Measurements from ENCODE around the gene CDC40.

The CDC40 gene

DNA sequence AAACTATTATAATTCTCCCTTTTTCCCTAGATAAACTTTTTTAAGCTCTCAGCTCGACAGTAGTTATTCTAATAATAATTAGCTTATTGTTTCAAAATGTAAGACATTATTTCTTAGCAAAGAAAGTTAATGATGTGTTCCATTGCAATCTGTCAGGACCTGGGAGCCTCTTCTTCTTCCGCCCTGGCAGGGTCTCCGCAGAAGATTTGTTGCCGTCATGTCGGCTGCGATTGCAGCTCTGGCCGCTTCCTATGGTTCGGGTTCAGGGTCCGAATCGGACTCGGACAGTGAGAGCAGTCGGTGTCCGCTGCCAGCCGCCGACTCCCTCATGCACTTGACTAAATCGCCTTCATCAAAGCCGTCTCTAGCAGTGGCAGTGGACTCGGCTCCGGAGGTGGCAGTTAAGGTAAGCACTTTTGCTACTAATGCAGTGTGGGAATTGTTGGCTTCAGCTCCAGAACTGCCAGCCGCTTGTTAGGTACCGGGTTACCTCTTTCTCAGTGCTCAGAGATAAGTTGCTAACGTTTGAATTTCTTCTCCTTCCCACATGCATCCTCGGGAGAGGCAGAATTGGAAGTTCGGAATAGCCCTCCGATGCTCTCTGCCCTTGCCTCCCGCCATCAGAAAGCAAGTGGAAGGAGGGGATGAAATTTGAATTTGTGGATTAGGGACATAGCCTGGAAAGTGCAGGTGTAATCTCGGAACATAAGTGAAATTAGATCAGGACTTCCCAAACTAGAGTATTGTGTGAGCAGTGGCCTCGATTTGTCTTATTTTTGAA is at the start of gene CDC40:
Gene CDC40, plus strand, starts transcription at position 200 of the 781 bp plus-strand sequence. Its CDS starts 18 bp downstream, at position 218.
- Histone ChIP-seq H3K27me3 (replicated peaks; ENCODE audit: control insufficient read depth, insufficient read depth, low read length) (no peaks in the 10 kb centered on the region), H3K36me3 (ENCODE audit: control insufficient read depth, insufficient read depth, low read length) (no peaks in the 10 kb centered on the region), H3K4me3 (replicated peaks; ENCODE audit: low read depth, low read length) (peak within 1 kb of the TSS; percentile 84)
- DNase-seq (ENCODE audit: extremely low read depth, insufficient read length): no peak
- TF ChIP-seq, protein P1, sequence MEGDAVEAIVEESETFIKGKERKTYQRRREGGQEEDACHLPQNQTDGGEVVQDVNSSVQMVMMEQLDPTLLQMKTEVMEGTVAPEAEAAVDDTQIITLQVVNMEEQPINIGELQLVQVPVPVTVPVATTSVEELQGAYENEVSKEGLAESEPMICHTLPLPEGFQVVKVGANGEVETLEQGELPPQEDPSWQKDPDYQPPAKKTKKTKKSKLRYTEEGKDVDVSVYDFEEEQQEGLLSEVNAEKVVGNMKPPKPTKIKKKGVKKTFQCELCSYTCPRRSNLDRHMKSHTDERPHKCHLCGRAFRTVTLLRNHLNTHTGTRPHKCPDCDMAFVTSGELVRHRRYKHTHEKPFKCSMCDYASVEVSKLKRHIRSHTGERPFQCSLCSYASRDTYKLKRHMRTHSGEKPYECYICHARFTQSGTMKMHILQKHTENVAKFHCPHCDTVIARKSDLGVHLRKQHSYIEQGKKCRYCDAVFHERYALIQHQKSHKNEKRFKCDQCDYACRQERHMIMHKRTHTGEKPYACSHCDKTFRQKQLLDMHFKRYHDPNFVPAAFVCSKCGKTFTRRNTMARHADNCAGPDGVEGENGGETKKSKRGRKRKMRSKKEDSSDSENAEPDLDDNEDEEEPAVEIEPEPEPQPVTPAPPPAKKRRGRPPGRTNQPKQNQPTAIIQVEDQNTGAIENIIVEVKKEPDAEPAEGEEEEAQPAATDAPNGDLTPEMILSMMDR (IDR thresholded peaks at IDR 0.05; ENCODE audit: insufficient read depth, low read length, poor library complexity, severe bottlenecking): no peak

DNA sequence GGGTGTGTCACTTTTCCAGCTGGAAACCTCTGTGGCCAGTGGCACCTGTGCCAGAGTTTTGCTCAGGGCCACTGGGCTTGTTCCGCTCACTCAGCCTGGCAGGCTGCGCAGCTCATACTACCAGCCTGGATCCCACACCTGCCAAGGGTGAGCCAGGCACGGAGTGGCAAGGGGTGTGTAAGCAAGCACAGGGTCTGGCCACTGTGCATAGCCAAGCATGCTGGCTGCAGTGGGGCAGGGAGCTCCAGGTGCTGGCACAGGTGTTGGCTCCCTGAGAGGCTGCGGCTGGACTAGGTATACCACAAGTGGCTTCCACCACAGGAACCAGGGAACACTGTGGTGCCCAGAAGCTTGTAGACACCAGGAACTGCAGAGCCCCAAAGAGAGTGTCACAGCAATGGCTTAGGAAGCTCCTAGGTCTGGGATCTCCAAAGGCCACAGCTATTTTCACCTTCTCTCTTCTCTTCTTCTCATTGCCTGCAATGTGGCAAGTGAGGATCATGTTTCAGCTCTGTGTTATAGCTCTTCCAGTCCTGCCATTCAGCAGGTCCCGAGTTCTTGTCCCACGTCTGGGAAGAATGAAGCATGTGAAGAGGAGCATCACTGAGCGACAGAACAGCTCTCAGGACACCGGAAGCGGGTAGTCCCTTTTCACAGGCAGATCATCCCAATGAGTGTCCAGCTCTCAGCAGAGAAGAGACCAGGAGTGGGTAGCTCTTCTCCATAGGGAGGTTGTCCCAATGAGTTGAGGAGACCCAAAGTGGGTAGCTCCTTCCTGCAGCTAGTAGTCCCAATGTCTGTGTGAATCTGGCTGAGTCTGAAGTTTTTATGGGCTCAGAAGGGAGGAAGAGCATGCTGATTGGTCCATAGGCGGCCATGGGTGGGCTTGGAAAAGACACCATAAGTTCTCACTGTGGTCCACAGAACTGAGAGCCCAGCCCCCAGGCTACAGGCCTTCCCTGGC is 42.0 kb upstream of the CDC40 start:
- no peaks in the 10 kb centered on the region for H3K36me3 ChIP-seq (ENCODE audit: control insufficient read depth, insufficient read depth, low read length)
- no peaks in the 10 kb centered on the region; the same call in 1 of the 2 replicates for H3K27me3 ChIP-seq (replicated peaks; ENCODE audit: control insufficient read depth, insufficient read depth, low read length)
- H3K4me3 ChIP-seq (replicated peaks; ENCODE audit: low read depth, low read length): no peak overlapping the region
- DNase-seq (ENCODE audit: extremely low read depth, insufficient read length): no peak
- TF ChIP-seq, protein P1 (IDR thresholded peaks at IDR 0.05; ENCODE audit: insufficient read depth, low read length, poor library complexity, severe bottlenecking): no peak

DNA sequence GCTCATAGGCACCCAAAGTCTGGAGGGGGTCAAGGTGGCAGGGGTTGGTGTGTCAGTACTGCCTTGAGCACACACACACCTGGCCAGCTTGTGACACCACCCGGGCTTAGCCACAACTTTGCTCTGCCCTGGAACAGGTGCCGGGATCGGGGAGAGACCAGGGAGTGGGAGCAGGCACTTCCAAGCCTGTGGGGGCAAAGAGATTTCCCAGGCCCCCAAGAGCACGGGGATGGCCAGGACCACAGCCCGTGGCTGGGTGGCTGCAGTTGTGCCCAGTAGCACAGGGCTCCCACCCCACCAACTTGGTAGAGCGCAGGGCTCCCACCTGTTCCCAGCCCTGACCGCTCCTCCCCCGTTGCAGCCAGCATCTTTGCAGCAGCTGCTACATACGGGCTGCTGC is 41.2 kb upstream of the CDC40 start:
- TF ChIP-seq, protein P1 (IDR thresholded peaks at IDR 0.05; ENCODE audit: insufficient read depth, low read length, poor library complexity, severe bottlenecking): no peak
- no peak for DNase-seq (ENCODE audit: extremely low read depth, insufficient read length)
- H3K27me3 ChIP-seq (replicated peaks; ENCODE audit: control insufficient read depth, insufficient read depth, low read length): no peaks in the 10 kb centered on the region; the same call in 1 of the 2 replicates
- no peak overlapping the region for H3K4me3 ChIP-seq (replicated peaks; ENCODE audit: low read depth, low read length)
- no peaks in the 10 kb centered on the region for H3K36me3 ChIP-seq (ENCODE audit: control insufficient read depth, insufficient read depth, low read length)

DNA sequence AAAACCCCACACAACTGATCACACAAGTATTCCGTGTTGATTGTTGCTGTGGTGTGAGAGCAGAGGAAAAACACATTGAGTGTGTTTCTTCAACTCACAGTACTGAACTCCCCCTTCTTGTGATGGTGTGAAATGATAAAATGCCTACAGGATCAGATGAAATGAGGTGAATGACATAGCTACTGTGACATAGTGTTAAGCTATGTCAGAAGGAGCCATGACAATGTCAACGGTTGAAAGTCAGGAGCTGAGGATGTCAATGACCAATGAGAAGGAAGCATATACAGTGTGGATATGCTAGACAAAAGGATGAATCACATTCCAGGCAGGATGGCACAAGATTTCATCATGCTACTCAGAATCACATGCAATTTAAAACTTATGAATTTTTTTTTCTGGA is 39.6 kb upstream of the CDC40 start:
- DNase-seq (ENCODE audit: extremely low read depth, insufficient read length): no peak
- no peak overlapping the region for H3K4me3 ChIP-seq (replicated peaks; ENCODE audit: low read depth, low read length)
- TF ChIP-seq, protein P1 (IDR thresholded peaks at IDR 0.05; ENCODE audit: insufficient read depth, low read length, poor library complexity, severe bottlenecking): no peak
- no peaks in the 10 kb centered on the region for H3K36me3 ChIP-seq (ENCODE audit: control insufficient read depth, insufficient read depth, low read length)
- no peaks in the 10 kb centered on the region; the same call in 1 of the 2 replicates for H3K27me3 ChIP-seq (replicated peaks; ENCODE audit: control insufficient read depth, insufficient read depth, low read length)

DNA sequence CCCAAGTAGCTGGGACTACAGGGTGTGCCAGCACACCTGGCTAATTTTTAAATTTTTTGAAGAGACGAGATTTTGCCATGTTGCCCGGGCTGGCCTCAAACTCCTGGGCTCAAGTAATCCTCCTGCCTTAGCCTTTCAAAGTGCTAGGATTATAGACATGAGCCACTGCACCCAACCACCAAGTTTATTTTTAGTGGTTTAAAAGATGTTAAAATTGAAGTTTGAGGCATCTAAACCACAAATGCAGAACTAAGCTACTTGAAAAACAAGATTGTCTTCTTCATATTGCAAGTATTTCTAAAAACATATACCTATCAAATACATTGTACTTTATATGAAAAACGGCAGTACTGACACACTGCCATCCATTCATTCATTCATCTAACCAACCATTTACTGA is 32.4 kb upstream of the CDC40 start:
- no peaks in the 10 kb centered on the region for H3K36me3 ChIP-seq (ENCODE audit: control insufficient read depth, insufficient read depth, low read length)

More for the DNA sequence above, 32.4 kb upstream of the CDC40 start:
- Histone ChIP-seq H3K4me3 (replicated peaks; ENCODE audit: low read depth, low read length) (no peak overlapping the region), H3K27me3 (replicated peaks; ENCODE audit: control insufficient read depth, insufficient read depth, low read length) (no peaks in the 10 kb centered on the region)
- TF ChIP-seq, protein P1 (IDR thresholded peaks at IDR 0.05; ENCODE audit: insufficient read depth, low read length, poor library complexity, severe bottlenecking): no peak
- no peak for DNase-seq (ENCODE audit: extremely low read depth, insufficient read length)

All from GM06990 (cell line).